Type B pancreatic cell (in vitro differentiated cells): ENCODE measurements around the gene TCEAL8. TPM values are rescaled to one million over a fixed set of nuclear protein-coding genes. Genes with fewer than 3 reads are reported as not detected.

Experiments
- DNase-seq: peaks from one replicate; pipeline ENCODE4 v3.0.0; 2021; ENCODE audit warnings: mixed read lengths; ENCODE audit not compliant: unreplicated experiment; ENCODE audit errors: extremely low spot score
- H3K27ac Mint-ChIP-seq: 2 replicates; pipeline ENCODE4 v1.8.0; 2021; ENCODE audit warnings: mild to moderate bottlenecking, mixed read lengths
- H3K27me3 Mint-ChIP-seq: 2 replicates; pipeline ENCODE4 v1.8.0; 2021; ENCODE audit warnings: mixed read lengths
- H3K36me3 Mint-ChIP-seq: 2 replicates; pipeline ENCODE4 v1.8.0; 2021; ENCODE audit warnings: mixed read lengths
- H3K4me1 Mint-ChIP-seq: one replicate; pipeline ENCODE4 v1.8.0; 2021; ENCODE audit warnings: mixed read lengths; ENCODE audit not compliant: unreplicated experiment
- H3K4me3 Mint-ChIP-seq: 2 replicates; pipeline ENCODE4 v1.8.0; 2021; ENCODE audit warnings: mild to moderate bottlenecking, mixed read lengths
- H3K9me3 Mint-ChIP-seq: 2 replicates; pipeline ENCODE4 v1.8.0; 2021; ENCODE audit warnings: mixed read lengths
- long read RNA-seq: library from polyadenylated mRNA; unstranded; transcript quantifications from one replicate; pipeline ENCODE4 v2.0.0, GENCODE V29; 2020
- total RNA-seq: library from RNA; stranded (reverse); gene quantifications from 2 replicates; pipeline ENCODE4 v1.2.1, GENCODE V29; 2021; ENCODE audit warnings: low replicate concordance
- TF ChIP-seq, protein P1 (sequence below): fragments of 200-600 bp; sonication (generic); conservative IDR thresholded peaks from 2 replicates; pipeline ENCODE4 v1.5.0; 2021; ENCODE audit warnings: antibody characterized with exemption, mild to moderate bottlenecking

TCEAL8 gene, protein sequence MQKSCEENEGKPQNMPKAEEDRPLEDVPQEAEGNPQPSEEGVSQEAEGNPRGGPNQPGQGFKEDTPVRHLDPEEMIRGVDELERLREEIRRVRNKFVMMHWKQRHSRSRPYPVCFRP
- 61.8 and 99.8 TPM in 2 replicates for total RNA-seq
- long read RNA-seq, transcript TCEAL8-202 (3 exons, 1,222 nt): major isoform, 256 of 346 reads
- long read RNA-seq, transcript TCEAL8-201 (2 exons, 1,131 nt): minor isoform, 75 of 346 reads
- long read RNA-seq, partial matches to known transcripts: 1 of 346 reads
- long read RNA-seq, other reads (novel, unspliced or antisense): 14 of 346 reads

GRCh38 chrX:103254921-103255493 is at the start of gene TCEAL8:
TCEAL8 (minus strand) TSS chrX:103255155; CDS start chrX:103253979, 1,176 bp downstream.
- no peak for DNase-seq

DNA sequence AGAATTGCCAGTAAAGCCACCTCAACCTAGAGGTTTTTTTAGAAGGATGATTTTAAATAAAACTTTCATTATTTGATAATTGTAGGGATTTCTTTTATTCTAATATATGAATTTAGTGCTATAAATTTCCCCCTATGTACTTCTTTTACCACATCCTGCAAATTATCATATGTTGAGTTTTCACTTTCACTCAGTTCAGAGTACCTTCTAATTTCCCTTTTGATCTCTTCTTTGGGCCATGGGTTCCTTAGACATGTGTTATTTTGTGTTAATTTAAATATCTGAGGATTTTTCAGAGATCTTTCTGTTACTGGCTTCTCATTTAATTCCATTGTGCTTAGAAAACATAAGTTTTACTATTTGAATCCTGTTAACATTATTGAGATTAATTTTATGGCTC is 49.8 kb upstream of the TCEAL8 start:
- H3K4me1 Mint-ChIP-seq: no peaks in the 10 kb centered on the region
- no peak for DNase-seq
- TF ChIP-seq, protein P1, sequence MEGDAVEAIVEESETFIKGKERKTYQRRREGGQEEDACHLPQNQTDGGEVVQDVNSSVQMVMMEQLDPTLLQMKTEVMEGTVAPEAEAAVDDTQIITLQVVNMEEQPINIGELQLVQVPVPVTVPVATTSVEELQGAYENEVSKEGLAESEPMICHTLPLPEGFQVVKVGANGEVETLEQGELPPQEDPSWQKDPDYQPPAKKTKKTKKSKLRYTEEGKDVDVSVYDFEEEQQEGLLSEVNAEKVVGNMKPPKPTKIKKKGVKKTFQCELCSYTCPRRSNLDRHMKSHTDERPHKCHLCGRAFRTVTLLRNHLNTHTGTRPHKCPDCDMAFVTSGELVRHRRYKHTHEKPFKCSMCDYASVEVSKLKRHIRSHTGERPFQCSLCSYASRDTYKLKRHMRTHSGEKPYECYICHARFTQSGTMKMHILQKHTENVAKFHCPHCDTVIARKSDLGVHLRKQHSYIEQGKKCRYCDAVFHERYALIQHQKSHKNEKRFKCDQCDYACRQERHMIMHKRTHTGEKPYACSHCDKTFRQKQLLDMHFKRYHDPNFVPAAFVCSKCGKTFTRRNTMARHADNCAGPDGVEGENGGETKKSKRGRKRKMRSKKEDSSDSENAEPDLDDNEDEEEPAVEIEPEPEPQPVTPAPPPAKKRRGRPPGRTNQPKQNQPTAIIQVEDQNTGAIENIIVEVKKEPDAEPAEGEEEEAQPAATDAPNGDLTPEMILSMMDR: no peak
- H3K27ac Mint-ChIP-seq: no peak overlapping the region
- no peak overlapping the region for H3K4me3 Mint-ChIP-seq
- no peaks in the 10 kb centered on the region for H3K27me3 Mint-ChIP-seq
- no peaks in the 10 kb centered on the region for H3K36me3 Mint-ChIP-seq
- no peaks in the 10 kb centered on the region for H3K9me3 Mint-ChIP-seq

More at GRCh38 chrX:103254921-103255493, at the start of gene TCEAL8:
- Mint-ChIP-seq H3K27ac (peak within 1 kb of the TSS; percentile 97), H3K4me3 (peak within 1 kb of the TSS; percentile 95), H3K9me3 (no peaks in the 10 kb centered on the region), H3K36me3 (peaks cover 17% of the 10 kb centered on the region), H3K4me1 (peaks cover 14% of the 10 kb centered on the region), H3K27me3 (no peaks in the 10 kb centered on the region)
- TF ChIP-seq, protein P1: no peak

- Mint-ChIP-seq H3K36me3 (no peaks in the 10 kb centered on the region), H3K27ac (no peak overlapping the region), H3K4me3 (no peak overlapping the region), H3K4me1 (no peaks in the 10 kb centered on the region), H3K27me3 (peaks cover 4% of the 10 kb centered on the region), H3K9me3 (no peaks in the 10 kb centered on the region)
- no peak for DNase-seq
- TF ChIP-seq, protein P1: no peak
Measured at GRCh38 chrX:103293118-103293517, 38.2 kb upstream of the TCEAL8 start.

GRCh38 chrX:103279624-103280023 is 24.7 kb upstream of the TCEAL8 start:
- no peak for DNase-seq
- Mint-ChIP-seq H3K4me3 (no peak overlapping the region), H3K27ac (no peak overlapping the region), H3K4me1 (no peaks in the 10 kb centered on the region), H3K36me3 (no peaks in the 10 kb centered on the region), H3K9me3 (no peaks in the 10 kb centered on the region), H3K27me3 (peaks cover 12% of the 10 kb centered on the region)
- TF ChIP-seq, protein P1: no peak

DNA sequence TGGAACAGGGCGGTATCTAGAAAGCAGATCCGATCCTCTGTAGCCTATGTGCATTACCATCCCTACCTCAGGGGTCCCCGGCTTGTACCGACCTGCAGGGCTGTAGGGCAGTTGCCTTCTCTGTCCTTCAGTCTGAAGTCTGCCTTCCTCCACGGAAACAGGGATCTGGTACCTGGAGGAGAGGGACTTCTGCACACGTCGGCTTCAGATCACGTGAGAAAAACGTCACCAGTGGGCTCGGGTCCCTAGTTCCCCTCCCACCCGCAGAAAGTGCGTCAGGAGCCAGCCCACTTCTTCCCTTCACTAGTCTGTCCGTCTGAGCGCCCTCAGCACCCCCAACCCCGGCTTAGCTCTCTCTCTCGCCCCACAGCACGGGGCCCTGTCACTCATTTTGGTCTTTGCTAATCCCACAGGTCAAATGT is 21.6 kb upstream of the TCEAL8 start, which contains the start of gene TCEAL5:
TSS of gene TCEAL5 (minus strand) at position 170 of the 422 bp plus-strand sequence. CDS start 2,187 bp downstream, outside the sequence.
- no peak for DNase-seq
- Mint-ChIP-seq H3K9me3 (no peaks in the 10 kb centered on the region), H3K4me3 (no peak within 1 kb of the TSS), H3K4me1 (no peaks in the 10 kb centered on the region), H3K27ac (no peak within 1 kb of the TSS), H3K36me3 (no peaks in the 10 kb centered on the region), H3K27me3 (peaks cover 18% of the 10 kb centered on the region)
- TF ChIP-seq, protein P1: no peak
